NCI-H1694 treated with DMSO at 0.1 percent for 48 hours (cell line): Measurements from ENCODE around the gene PEX5L.

ENCODE experiments used
- DNase-seq: peaks from one replicate; lab custom pipeline; 2025; lab: John Stamatoyannopoulos, UW

PEX5L gene

GRCh38 chr3:179887295-179887943, 149.3 kb downstream of the PEX5L start:
- no peak for DNase-seq

GRCh38 chr3:179885950-179886349, 150.8 kb downstream of the PEX5L start:
- DNase-seq = no peak

GRCh38 chr3:179884136-179884535, 152.6 kb downstream of the PEX5L start:
- no peak for DNase-seq

- DNase-seq = no peak
These were observed 154.4 kb downstream of the PEX5L start for GRCh38 chr3:179882292-179882691.

- no peak for DNase-seq
These were observed 154.9 kb downstream of the PEX5L start for GRCh38 chr3:179881791-179882190.

GRCh38 chr3:179880868-179881267, 155.9 kb downstream of the PEX5L start:
- DNase-seq = no peak

GRCh38 chr3:179876440-179876839, 160.3 kb downstream of the PEX5L start:
- no peak for DNase-seq

- no peak for DNase-seq
These were observed 163.9 kb downstream of the PEX5L start for GRCh38 chr3:179872842-179873241.

GRCh38 chr3:179871782-179872181, 165.0 kb downstream of the PEX5L start:
- DNase-seq = no peak

- no peak for DNase-seq
These were observed 168.0 kb downstream of the PEX5L start for GRCh38 chr3:179868715-179869114.

GRCh38 chr3:179867961-179868360, 168.8 kb downstream of the PEX5L start:
- DNase-seq = no peak

GRCh38 chr3:179865861-179866505, 170.8 kb downstream of the PEX5L start:
- DNase-seq = no peak

GRCh38 chr3:179861953-179862352, 174.8 kb downstream of the PEX5L start:
- no peak for DNase-seq

- DNase-seq = no peak
These were observed 175.4 kb downstream of the PEX5L start for GRCh38 chr3:179861292-179861691.

GRCh38 chr3:179860275-179861107, 176.2 kb downstream of the PEX5L start:
- no peak for DNase-seq

GRCh38 chr3:179853176-179853575, 183.6 kb downstream of the PEX5L start:
- no peak for DNase-seq

GRCh38 chr3:179852142-179852905, 184.4 kb downstream of the PEX5L start:
- DNase-seq = no peak

GRCh38 chr3:179848711-179849110, 188.0 kb downstream of the PEX5L start:
- no peak for DNase-seq

- no peak for DNase-seq
These were observed 194.7 kb downstream of the PEX5L start for GRCh38 chr3:179842061-179842460.

GRCh38 chr3:179840985-179841384, 195.8 kb downstream of the PEX5L start:
- DNase-seq = no peak

GRCh38 chr3:179837374-179837773, 199.4 kb downstream of the PEX5L start:
- DNase-seq = no peak

- DNase-seq = no peak
These were observed 203.4 kb downstream of the PEX5L start for GRCh38 chr3:179833294-179833693.
